WTC11 (cell line): Measurements from ENCODE around the gene LAPTM4A.

Experiments
- CREB1 ChIP-seq: sonication (generic); formaldehyde crosslinking; IDR thresholded peaks from 2 replicates; pipeline ENCODE4 v1.8.0; 2023; ENCODE audit warnings: mild to moderate bottlenecking, missing genetic modification reagents
- CTCF ChIP-seq: fragments of 200-600 bp; IDR thresholded peaks from 2 replicates; pipeline ENCODE4 v1.8.0; 2022; ENCODE audit warnings: antibody characterized with exemption
- ELF4 ChIP-seq: sonication (generic); formaldehyde crosslinking; IDR thresholded peaks from 2 replicates; pipeline ENCODE4 v1.8.1; 2022; ENCODE audit warnings: low read depth, mild to moderate bottlenecking, moderate library complexity, missing genetic modification reagents
- NR1H2 ChIP-seq: sonication (generic); formaldehyde crosslinking; IDR thresholded peaks from 2 replicates; pipeline ENCODE4 v1.9.0; 2021; ENCODE audit warnings: mild to moderate bottlenecking, moderate library complexity, missing genetic modification reagents
- SP1 ChIP-seq: sonication (generic); formaldehyde crosslinking; conservative IDR thresholded peaks from 2 replicates; pipeline ENCODE4 v1.8.1; 2022; ENCODE audit warnings: missing genetic modification reagents
- USF2 ChIP-seq: sonication (generic); formaldehyde crosslinking; IDR thresholded peaks from 2 replicates; pipeline ENCODE4 v1.8.1; 2023; ENCODE audit warnings: mild to moderate bottlenecking, missing genetic modification reagents, moderate library complexity
- ZBTB21 ChIP-seq: sonication (generic); formaldehyde crosslinking; IDR thresholded peaks from 2 replicates; pipeline ENCODE4 v1.8.1; 2023; ENCODE audit warnings: mild to moderate bottlenecking, missing genetic modification reagents, borderline replicate concordance
- TF ChIP-seq, protein P1 (sequence below): sonication (generic); formaldehyde crosslinking; IDR thresholded peaks from 2 replicates; pipeline ENCODE4 v1.8.0; 2022; ENCODE audit warnings: mild to moderate bottlenecking, missing genetic modification reagents
- TF ChIP-seq, protein P2 (sequence below): sonication (generic); formaldehyde crosslinking; IDR thresholded peaks from 2 replicates; pipeline ENCODE4 v1.8.0; 2022; ENCODE audit warnings: mild to moderate bottlenecking, missing genetic modification reagents

- TF ChIP-seq CTCF (no peak), NR1H2 (CRISPR knock-in tag) (no peak), SP1 (CRISPR knock-in tag) (no peak), ZBTB21 (CRISPR knock-in tag) (no peak), CREB1 (CRISPR knock-in tag) (no peak), ELF4 (CRISPR knock-in tag) (no peak), USF2 (CRISPR knock-in tag) (no peak)
- TF ChIP-seq, protein P1, sequence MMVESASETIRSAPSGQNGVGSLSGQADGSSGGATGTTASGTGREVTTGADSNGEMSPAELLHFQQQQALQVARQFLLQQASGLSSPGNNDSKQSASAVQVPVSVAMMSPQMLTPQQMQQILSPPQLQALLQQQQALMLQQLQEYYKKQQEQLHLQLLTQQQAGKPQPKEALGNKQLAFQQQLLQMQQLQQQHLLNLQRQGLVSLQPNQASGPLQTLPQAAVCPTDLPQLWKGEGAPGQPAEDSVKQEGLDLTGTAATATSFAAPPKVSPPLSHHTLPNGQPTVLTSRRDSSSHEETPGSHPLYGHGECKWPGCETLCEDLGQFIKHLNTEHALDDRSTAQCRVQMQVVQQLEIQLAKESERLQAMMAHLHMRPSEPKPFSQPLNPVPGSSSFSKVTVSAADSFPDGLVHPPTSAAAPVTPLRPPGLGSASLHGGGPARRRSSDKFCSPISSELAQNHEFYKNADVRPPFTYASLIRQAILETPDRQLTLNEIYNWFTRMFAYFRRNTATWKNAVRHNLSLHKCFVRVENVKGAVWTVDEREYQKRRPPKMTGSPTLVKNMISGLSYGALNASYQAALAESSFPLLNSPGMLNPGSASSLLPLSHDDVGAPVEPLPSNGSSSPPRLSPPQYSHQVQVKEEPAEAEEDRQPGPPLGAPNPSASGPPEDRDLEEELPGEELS (CRISPR knock-in tag) = no peak
- TF ChIP-seq, protein P2, sequence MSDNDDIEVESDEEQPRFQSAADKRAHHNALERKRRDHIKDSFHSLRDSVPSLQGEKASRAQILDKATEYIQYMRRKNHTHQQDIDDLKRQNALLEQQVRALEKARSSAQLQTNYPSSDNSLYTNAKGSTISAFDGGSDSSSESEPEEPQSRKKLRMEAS (CRISPR knock-in tag) = no peak
These were observed 46.3 kb downstream of the LAPTM4A start for GRCh38 chr2:20005067-20005627.
